DLD1 (cell line): ENCODE measurements around the gene NTMT2.

Experiments
- in situ Hi-C: cut with HindIII; loops from 2 replicates; pipeline ENCODE4 v1.10.0; 2017; ENCODE audit warnings: low sequenced_read_pairs

The NTMT2 gene

GRCh38 chr1:170205301-170205700 is 59.5 kb downstream of the NTMT2 start:
- in situ Hi-C loops: no loop called here

DNA sequence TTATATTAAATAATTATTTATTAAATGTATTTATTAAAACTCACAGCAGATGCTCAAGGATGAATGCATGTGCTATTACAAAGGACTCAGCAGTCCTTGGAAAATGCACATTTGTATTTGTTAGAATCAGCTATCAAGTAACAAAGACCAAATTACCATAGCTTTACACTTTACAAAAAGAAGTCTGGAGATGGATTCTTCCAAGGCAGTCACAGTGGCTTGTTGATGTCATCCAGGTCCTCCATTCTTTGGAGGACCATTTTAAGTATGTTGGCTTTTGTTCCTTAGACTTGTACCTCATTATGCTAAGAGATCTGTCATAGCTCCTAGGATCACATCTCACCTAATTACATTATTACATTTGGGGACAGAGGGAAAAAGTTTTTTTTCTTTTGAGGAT is 63.4 kb downstream of the NTMT2 start:
- in situ Hi-C loops: no loop called here

DNA sequence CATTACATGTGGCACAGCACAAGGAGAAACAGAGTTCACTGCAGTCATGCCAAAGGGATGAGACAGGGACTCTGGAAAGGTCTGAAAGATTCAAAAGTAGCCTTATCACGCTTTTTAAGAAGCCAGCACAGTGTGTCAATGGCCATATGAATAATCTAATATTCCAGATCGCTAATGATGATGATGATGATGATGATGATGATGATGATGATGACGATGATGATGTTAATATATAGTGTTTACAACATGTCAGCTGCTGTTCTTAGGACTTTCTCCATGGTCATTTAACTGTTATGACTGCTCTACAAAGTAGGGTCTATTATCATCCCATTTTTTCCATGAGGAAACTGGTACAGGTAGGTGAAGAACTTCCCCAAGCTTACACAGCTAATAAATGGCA is 64.4 kb downstream of the NTMT2 start:
- in situ Hi-C loops: no loop called here

- in situ Hi-C loops: no loop called here
These were observed 67.8 kb downstream of the NTMT2 start for GRCh38 chr1:170213596-170213995.

DNA sequence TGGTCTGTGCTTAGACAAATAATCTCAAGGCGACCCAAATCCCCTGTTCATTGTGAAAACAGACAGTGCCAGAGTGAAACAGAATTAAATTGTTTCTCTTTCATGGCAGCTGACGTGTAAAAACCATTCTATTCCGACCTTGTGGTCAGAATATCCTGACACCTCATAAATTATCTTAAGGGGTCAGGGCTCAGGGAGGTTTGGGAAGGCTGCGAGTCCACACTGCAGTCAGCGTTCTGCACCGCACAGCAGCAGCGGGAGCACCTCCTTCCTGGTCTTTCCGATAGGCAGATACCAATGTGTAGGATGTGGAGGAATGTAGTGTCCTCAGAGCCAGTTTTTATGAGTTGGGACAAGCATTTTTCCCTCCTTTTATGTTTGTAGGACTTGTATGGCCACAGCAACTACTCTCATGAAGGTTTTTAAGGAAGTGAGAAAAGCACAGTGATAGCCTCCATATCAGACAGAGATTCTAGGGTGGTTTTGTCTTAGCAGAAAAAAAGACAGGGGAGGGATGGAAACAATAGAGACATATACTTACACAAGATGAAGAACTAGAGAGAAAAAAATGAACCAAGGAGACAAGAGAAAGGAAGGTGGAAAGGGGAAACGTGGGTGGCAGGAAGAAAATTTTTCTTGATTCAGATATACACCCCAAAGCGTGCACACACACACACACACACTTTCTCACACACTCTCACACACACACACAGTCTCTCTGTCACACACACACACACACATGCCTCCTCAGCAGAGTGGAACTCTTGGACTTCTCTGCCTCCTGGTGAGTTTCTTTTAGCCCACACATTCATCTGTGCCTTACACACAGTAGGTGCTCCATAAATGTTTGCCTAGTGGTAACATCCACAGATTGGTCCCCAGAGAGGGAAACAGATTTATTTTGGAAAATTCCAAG is 68.6 kb downstream of the NTMT2 start:
- in situ Hi-C loops: no loop called here

DNA sequence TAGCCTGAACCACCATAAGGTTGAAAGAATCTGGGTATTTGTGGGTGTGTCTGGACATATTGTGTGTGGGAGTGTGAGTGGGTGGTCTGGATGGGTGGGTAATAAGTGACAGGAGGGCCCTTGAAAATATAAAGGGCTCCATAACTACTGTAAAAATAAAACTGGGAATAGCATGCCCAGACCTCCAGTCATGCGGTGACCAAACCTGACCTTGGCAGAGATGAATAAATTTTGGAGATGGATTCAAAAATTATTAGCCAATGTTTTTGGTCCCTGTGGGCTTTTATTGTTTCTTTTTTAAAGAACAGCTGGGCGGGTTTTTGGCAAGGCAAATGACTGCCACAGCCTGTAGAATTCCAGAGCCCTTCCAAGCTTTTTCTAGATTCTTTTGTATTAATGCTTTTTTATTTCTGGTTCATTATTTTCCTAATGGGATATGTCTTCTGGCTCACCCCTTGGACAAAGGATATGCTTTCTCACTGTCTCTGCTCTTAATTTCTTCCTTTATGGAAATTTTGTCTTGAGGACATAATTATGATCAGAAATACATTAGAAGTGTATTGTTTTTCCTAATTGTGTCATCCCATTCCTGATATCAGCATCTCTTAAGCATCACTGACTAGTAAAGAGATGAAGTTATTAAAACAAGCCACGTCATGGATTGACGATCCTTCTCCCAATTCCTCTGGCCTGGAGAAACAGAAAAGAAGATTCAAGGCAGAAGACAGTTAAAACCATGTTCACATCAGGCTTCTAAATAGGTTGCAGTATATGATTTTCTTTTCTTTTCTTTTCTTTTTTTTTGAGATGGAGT is 69.5 kb downstream of the NTMT2 start:
- in situ Hi-C loops: no loop called here

GRCh38 chr1:170217517-170218256 is 71.9 kb downstream of the NTMT2 start:
- in situ Hi-C loops: no loop called here

- in situ Hi-C loops: no loop called here
These were observed 72.5 kb downstream of the NTMT2 start for GRCh38 chr1:170218257-170218650.
